Measurements from ENCODE around the gene ATP1A4. TPM values are rescaled to one million over a fixed set of nuclear protein-coding genes. Genes with fewer than 3 reads are reported as not detected.
"Not testable (repeated sequence)": the region's sequence is repeated elsewhere in the genome, so short reads cannot be mapped to it uniquely, and the experiment has no call there.

ATP1A4 gene
- total and polyA plus RNA-seq, 4 experiments from 2014 or later, result not detected

DNA sequence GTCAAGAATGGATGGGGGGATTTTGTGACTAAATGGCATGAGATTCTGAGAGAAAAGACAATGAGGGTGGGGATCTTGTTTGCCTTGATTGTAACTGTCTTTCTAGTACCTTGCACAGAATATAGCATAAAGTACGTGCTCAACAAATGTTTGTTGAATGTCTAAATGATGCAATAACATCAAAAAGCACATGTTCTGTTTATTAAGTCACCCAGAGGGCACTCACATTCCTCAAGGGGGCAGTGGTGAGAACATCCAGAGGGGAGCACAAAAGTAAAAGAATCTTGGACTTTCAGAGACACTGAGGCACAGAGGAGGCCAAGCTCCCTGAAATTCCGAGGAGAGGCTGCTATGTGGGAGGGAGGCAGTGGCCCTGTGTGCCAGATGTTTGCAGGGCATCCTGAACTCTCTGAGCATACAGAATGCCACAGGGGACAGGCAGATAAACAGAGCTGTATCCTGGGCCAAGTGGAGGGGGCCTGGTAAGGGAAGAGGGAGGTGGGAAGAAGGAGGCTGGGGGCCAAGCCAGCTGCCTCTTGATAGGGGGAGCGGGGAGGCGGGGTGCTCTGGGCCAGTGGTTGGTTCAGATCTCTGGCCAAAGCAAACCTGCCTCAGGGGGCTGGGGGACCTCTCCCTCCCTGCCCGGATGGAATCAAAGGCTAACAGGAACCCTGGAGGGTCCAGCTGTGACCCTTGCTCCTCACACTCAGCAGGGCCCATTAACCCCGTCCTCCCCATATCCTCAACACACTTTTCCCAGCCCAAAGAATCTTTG is 42.3 kb upstream of the ATP1A4 start:
- Histone ChIP-seq H3K9me3 (ENCODE audit: control insufficient read depth in 1 of 2, low read length in 2 of 2) (no peaks in the 10 kb centered on the region), H3K27me3 (ENCODE audit: insufficient read depth, low read length) (no peaks in the 10 kb centered on the region), H3K4me3 (ENCODE audit: low read length in 2 of 2) (no peak overlapping the region), H3K36me3 (ENCODE audit: insufficient read depth, low read length) (no peaks in the 10 kb centered on the region), H3K27ac (ENCODE audit: low read depth, low read length) (no peak overlapping the region), H3K4me1 (ENCODE audit: insufficient read depth, low read length) (no peaks in the 10 kb centered on the region)
- Mint-ChIP-seq H3K9me3 (no peaks in the 10 kb centered on the region), H3K27ac (peak overlapping the region in 2 of 7 donors; percentile 5 to 37), H3K27me3 (peaks cover 1 to 12% of the 10 kb centered on the region in 2 donors), H3K4me3 (peak overlapping the region in 1 of 8 donors; percentile 62), H3K36me3 (no peaks in the 10 kb centered on the region), H3K4me1 (no peaks in the 10 kb centered on the region)
- intact Hi-C loops (cut with micrococcal nuclease), result loop anchor here (2.0 kb wide), 1 partner anchor 144 kb away; no protein-coding TSS in a partner anchor
- POLR2A ChIA-PET (ENCODE audit: partially characterized antibody), result no interaction called here
- peak in 2 of 5 donors; percentile 21 to 35 for DNase-seq
- CTCF ChIA-PET (ENCODE audit: partially characterized antibody), result interaction anchor here (0.9 to 1.2 kb wide), 4 partner anchors 8 to 169 kb away, joined by 3 to 5 read pairs (median 4); no protein-coding TSS in a partner anchor

DNA sequence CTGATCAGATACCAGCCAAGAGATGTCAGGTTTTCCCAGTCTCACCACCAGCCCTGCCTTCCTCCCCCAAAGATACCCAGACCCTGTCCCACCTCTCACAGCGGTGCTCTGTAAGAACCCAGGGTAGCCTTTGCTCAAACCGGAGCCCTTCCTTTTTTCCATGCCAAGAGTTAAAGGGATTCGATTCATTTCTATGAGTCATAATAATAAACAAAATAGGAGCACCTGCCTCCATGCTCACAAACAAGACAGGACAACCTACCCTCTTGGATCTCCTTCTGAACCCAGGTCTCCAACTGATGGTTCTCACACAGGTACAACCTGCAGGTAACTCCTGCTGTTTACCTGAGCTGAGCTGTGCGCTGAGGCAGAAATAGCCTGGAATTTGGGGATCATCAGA is 41.7 kb upstream of the ATP1A4 start:
- no peaks in the 10 kb centered on the region for H3K4me1 ChIP-seq (ENCODE audit: insufficient read depth, low read length)
- Mint-ChIP-seq H3K4me3 (no peak overlapping the region), H3K27me3 (peaks cover 1 to 13% of the 10 kb centered on the region in 2 donors), H3K36me3 (no peaks in the 10 kb centered on the region), H3K9me3 (no peaks in the 10 kb centered on the region), H3K27ac (peak overlapping the region in 1 of 7 donors; percentile 46), H3K4me1 (no peaks in the 10 kb centered on the region)
- no peaks in the 10 kb centered on the region for H3K9me3 ChIP-seq (ENCODE audit: control insufficient read depth in 1 of 2, low read length in 2 of 2)
- POLR2A ChIA-PET (ENCODE audit: partially characterized antibody), result no interaction called here
- H3K27me3 ChIP-seq (ENCODE audit: insufficient read depth, low read length), result no peaks in the 10 kb centered on the region
- no peaks in the 10 kb centered on the region for H3K36me3 ChIP-seq (ENCODE audit: insufficient read depth, low read length)
- H3K27ac ChIP-seq (ENCODE audit: low read depth, low read length), result no peak overlapping the region
- CTCF ChIA-PET (ENCODE audit: partially characterized antibody), result interaction anchor here (1.0 to 1.4 kb wide), 5 partner anchors 8 to 143 kb away, joined by 3 to 5 read pairs (median 3); no protein-coding TSS in a partner anchor
- H3K4me3 ChIP-seq (ENCODE audit: low read length in 2 of 2), result no peak overlapping the region
- intact Hi-C loops (cut with micrococcal nuclease), result loop anchor here (2.0 kb wide), 1 partner anchor 143 kb away; no protein-coding TSS in a partner anchor
- no peak for DNase-seq

DNA sequence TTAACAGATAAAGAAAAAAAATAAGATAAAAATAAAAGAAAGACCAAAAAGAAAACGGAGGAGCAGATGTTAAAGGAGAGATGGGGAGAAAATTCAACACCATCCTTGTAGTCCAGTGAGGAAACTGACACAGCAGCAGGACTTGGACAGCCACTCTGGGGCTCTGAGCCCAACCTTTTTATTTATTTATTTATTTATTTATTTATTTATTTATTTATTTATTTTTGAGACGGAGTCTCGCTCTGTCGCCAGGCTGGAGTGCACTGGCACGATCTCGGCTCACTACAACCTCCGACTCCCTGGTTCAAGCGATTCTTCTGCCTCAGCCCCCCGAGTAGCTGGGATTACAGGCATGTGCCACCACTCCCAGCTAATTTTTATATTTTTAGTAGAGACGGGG is 39.9 kb upstream of the ATP1A4 start:
- H3K4me1 Mint-ChIP-seq; POLR2A ChIA-PET (ENCODE audit: partially characterized antibody); H3K27ac Mint-ChIP-seq; H3K4me3 Mint-ChIP-seq; H3K4me3 ChIP-seq (ENCODE audit: low read length in 2 of 2); H3K4me1 ChIP-seq (ENCODE audit: insufficient read depth, low read length); H3K27ac ChIP-seq (ENCODE audit: low read depth, low read length); DNase-seq; H3K9me3 ChIP-seq (ENCODE audit: control insufficient read depth in 1 of 2, low read length in 2 of 2); intact Hi-C loops (cut with micrococcal nuclease); H3K36me3 Mint-ChIP-seq; H3K27me3 ChIP-seq (ENCODE audit: insufficient read depth, low read length); H3K9me3 Mint-ChIP-seq; H3K36me3 ChIP-seq (ENCODE audit: insufficient read depth, low read length): not testable (repeated sequence)
- CTCF ChIA-PET (ENCODE audit: partially characterized antibody), result interaction anchor here (1.1 kb wide), 1 partner anchor 10 kb away, joined by 4 read pairs; no protein-coding TSS in a partner anchor
- peaks cover 1 to 22% of the 10 kb centered on the region in 2 donors for H3K27me3 Mint-ChIP-seq

DNA sequence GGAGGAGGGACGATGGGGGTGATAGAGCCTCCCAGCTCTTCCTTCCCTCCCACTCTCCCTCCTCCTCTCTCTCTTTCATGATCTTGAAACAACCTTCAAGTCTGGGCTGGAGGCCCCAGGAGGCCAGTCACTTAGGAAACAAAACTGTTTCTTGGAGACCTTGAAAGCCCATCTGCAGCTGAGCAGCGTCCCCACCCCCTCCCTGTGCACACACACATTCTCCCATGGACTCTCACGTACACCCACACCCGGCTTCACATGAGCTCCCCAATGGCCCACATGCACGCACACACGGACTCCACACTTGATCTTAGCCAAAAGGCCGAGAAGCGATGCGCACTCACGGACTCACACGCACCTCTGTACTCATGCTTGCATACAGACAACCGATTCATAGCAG is 39.0 kb upstream of the ATP1A4 start:
- Mint-ChIP-seq H3K27me3 (peaks cover 3 to 28% of the 10 kb centered on the region in 2 donors), H3K27ac (peak overlapping the region in 1 of 7 donors; percentile 70), H3K4me3 (no peak overlapping the region), H3K9me3 (no peaks in the 10 kb centered on the region), H3K4me1 (no peaks in the 10 kb centered on the region), H3K36me3 (no peaks in the 10 kb centered on the region)
- ChIA-PET CTCF (ENCODE audit: partially characterized antibody) (no interaction called here), POLR2A (ENCODE audit: partially characterized antibody) (no interaction called here)
- H3K4me3 ChIP-seq (ENCODE audit: low read length in 2 of 2), result no peak overlapping the region
- no peak for DNase-seq
- H3K27ac ChIP-seq (ENCODE audit: low read depth, low read length), result no peak overlapping the region
- H3K9me3 ChIP-seq (ENCODE audit: control insufficient read depth in 1 of 2, low read length in 2 of 2), result no peaks in the 10 kb centered on the region
- H3K4me1 ChIP-seq (ENCODE audit: insufficient read depth, low read length), result no peaks in the 10 kb centered on the region
- no peaks in the 10 kb centered on the region for H3K27me3 ChIP-seq (ENCODE audit: insufficient read depth, low read length)
- intact Hi-C loops (cut with micrococcal nuclease), result no loop called here
- no peaks in the 10 kb centered on the region for H3K36me3 ChIP-seq (ENCODE audit: insufficient read depth, low read length)

DNA sequence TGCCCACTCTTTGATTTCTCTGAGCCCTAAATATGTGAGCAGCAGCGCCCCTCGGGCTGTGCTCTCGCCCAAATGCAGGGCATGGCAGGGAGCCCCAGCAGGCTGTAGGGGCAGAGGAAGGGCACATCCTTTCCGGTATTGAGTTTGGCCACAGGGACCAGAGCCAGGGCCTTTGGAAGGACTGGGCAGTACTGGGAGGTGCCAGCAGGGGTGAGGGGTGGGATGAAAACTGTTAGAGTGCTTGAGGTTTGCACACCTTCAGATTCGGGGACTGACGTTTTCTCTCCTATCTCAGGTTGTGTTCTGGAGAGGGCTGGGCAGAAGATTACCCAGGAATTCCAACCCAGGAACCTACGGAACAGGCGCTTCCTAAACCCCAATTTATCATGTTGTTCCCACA is 38.0 kb upstream of the ATP1A4 start:
- no peak for DNase-seq
- Mint-ChIP-seq H3K4me1 (no peaks in the 10 kb centered on the region), H3K27me3 (peaks cover 4 to 32% of the 10 kb centered on the region in 2 donors), H3K36me3 (no peaks in the 10 kb centered on the region), H3K9me3 (no peaks in the 10 kb centered on the region), H3K4me3 (no peak overlapping the region), H3K27ac (no peak overlapping the region)
- Histone ChIP-seq H3K4me1 (ENCODE audit: insufficient read depth, low read length) (no peaks in the 10 kb centered on the region), H3K36me3 (ENCODE audit: insufficient read depth, low read length) (no peaks in the 10 kb centered on the region), H3K27me3 (ENCODE audit: insufficient read depth, low read length) (no peaks in the 10 kb centered on the region), H3K4me3 (ENCODE audit: low read length in 2 of 2) (no peak overlapping the region), H3K27ac (ENCODE audit: low read depth, low read length) (no peak overlapping the region), H3K9me3 (ENCODE audit: control insufficient read depth in 1 of 2, low read length in 2 of 2) (no peaks in the 10 kb centered on the region)
- ChIA-PET POLR2A (ENCODE audit: partially characterized antibody) (no interaction called here), CTCF (ENCODE audit: partially characterized antibody) (no interaction called here)
- intact Hi-C loops (cut with micrococcal nuclease), result no loop called here

DNA sequence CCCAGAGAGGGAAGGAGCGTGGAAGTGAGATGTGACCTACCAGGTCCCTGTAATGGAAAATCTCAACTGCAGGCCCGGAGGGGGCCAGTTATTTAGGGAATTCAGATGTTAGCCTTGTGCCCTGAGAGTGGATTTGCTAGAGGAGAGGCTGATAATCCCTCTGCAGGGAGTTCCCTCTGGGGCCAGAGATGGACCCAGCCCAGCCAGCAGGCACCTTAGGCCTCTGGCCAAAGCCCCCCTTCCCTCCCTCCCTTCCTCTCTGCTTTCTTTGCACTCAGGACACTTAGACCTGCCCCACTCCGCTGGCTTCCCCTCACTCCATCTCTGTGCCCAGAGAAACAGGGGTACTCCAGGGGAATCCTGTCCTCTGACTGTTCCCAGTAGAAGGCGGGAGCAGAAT is 37.3 kb upstream of the ATP1A4 start:
- no peak overlapping the region for H3K27ac ChIP-seq (ENCODE audit: low read depth, low read length)
- H3K27me3 ChIP-seq (ENCODE audit: insufficient read depth, low read length), result no peaks in the 10 kb centered on the region
- H3K9me3 Mint-ChIP-seq, result no peaks in the 10 kb centered on the region
- intact Hi-C loops (cut with micrococcal nuclease), result no loop called here
- H3K4me1 ChIP-seq (ENCODE audit: insufficient read depth, low read length), result no peaks in the 10 kb centered on the region
- no peaks in the 10 kb centered on the region for H3K36me3 Mint-ChIP-seq
- peaks cover 4 to 32% of the 10 kb centered on the region in 2 donors for H3K27me3 Mint-ChIP-seq
- no peaks in the 10 kb centered on the region for H3K4me1 Mint-ChIP-seq
- no peak overlapping the region for H3K4me3 ChIP-seq (ENCODE audit: low read length in 2 of 2)
- POLR2A ChIA-PET (ENCODE audit: partially characterized antibody), result no interaction called here
- CTCF ChIA-PET (ENCODE audit: partially characterized antibody), result no interaction called here
- DNase-seq, result no peak
- no peak overlapping the region for H3K4me3 Mint-ChIP-seq
- no peaks in the 10 kb centered on the region for H3K9me3 ChIP-seq (ENCODE audit: control insufficient read depth in 1 of 2, low read length in 2 of 2)
- no peak overlapping the region for H3K27ac Mint-ChIP-seq
- no peaks in the 10 kb centered on the region for H3K36me3 ChIP-seq (ENCODE audit: insufficient read depth, low read length)

DNA sequence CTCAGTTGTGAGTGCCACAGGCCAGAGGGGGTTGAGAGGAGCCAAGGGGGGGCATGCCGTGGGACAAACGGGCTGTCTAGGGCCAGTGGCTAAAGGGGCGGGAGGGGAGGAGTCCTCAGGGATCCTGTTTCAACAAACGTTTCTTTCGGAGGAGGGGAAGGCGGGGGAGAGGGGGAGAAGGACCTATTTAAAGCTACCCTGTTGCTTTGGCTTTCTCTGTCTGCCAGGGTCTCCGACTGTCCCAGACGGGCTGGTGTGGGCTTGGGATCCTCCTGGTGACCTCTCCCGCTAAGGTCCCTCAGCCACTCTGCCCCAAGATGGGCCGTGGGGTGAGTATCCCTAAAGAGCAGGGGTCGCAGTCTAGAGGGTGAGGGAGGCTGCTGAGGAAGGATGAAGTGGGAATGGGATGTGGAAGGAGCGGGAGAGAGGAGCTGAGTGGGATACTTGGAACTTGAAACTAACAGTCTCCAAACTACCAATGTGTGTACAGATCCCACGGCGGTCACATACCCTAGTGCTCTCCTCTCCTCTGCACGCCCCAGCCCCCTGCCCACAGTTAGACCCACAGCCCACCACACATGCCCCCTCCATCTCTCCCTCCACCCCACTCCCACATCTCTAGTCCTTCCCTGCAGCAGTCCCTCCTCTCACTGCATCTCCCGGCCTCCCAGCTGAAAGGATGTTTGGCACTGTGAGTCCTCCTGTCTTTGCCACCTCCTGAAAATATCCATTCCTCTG is 35.7 kb upstream of the ATP1A4 start, which contains the start of gene ATP1A2:
ATP1A2 (plus strand) TSS at position 215 of the 738 bp plus-strand sequence; CDS start at position 318, 103 bp downstream.
- H3K36me3 ChIP-seq (ENCODE audit: insufficient read depth, low read length), result no peaks in the 10 kb centered on the region
- no peaks in the 10 kb centered on the region for H3K4me1 Mint-ChIP-seq
- H3K9me3 Mint-ChIP-seq, result no peaks in the 10 kb centered on the region
- intact Hi-C loops (cut with micrococcal nuclease), result no loop called here
- H3K4me3 Mint-ChIP-seq, result no peak within 1 kb of the TSS
- H3K4me3 ChIP-seq (ENCODE audit: low read length in 2 of 2), result no peak within 1 kb of the TSS
- DNase-seq, result no peak
- H3K27ac ChIP-seq (ENCODE audit: low read depth, low read length), result no peak within 1 kb of the TSS
- ChIA-PET CTCF (ENCODE audit: partially characterized antibody) (no interaction called here), POLR2A (ENCODE audit: partially characterized antibody) (no interaction called here)
- no peaks in the 10 kb centered on the region for H3K36me3 Mint-ChIP-seq
- H3K27me3 ChIP-seq (ENCODE audit: insufficient read depth, low read length), result no peaks in the 10 kb centered on the region
- no peaks in the 10 kb centered on the region for H3K9me3 ChIP-seq (ENCODE audit: control insufficient read depth in 1 of 2, low read length in 2 of 2)
- H3K4me1 ChIP-seq (ENCODE audit: insufficient read depth, low read length), result no peaks in the 10 kb centered on the region
- H3K27ac Mint-ChIP-seq, result no peak within 1 kb of the TSS
- H3K27me3 Mint-ChIP-seq, result peaks cover 4 to 34% of the 10 kb centered on the region in 2 donors

Data from CD4-positive, alpha-beta memory T cell (primary cell).